ENCODE results near the gene SLC2A11.

DNA sequence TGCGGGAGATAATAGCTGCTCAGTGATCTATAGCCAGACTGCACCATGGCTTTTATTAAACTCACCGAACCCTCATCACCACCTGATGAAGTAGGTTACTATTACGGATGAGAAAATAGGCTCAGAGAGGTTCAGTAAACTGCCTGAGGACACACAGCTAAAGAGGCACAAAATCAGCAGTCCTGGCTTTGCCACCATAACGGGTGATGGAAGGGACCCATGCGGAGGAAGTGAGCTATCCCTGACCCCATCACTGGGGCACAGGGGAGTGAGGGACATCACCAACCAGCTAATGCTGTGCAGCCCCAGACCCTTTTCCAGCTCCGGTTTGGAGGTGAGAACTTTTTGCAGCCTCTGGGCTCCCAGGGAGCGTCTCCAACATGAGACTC is 11.6 kb upstream of the SLC2A11 start:
- TF ChIP-seq POLR2AphosphoS5 (IDR thresholded peaks at IDR 0.05; ENCODE audit: low read depth): no peak
- TF ChIP-seq, protein P1, sequence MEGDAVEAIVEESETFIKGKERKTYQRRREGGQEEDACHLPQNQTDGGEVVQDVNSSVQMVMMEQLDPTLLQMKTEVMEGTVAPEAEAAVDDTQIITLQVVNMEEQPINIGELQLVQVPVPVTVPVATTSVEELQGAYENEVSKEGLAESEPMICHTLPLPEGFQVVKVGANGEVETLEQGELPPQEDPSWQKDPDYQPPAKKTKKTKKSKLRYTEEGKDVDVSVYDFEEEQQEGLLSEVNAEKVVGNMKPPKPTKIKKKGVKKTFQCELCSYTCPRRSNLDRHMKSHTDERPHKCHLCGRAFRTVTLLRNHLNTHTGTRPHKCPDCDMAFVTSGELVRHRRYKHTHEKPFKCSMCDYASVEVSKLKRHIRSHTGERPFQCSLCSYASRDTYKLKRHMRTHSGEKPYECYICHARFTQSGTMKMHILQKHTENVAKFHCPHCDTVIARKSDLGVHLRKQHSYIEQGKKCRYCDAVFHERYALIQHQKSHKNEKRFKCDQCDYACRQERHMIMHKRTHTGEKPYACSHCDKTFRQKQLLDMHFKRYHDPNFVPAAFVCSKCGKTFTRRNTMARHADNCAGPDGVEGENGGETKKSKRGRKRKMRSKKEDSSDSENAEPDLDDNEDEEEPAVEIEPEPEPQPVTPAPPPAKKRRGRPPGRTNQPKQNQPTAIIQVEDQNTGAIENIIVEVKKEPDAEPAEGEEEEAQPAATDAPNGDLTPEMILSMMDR (IDR thresholded peaks at IDR 0.05; ENCODE audit: insufficient read depth, low read length): no peak
- TF ChIP-seq, protein P2, sequence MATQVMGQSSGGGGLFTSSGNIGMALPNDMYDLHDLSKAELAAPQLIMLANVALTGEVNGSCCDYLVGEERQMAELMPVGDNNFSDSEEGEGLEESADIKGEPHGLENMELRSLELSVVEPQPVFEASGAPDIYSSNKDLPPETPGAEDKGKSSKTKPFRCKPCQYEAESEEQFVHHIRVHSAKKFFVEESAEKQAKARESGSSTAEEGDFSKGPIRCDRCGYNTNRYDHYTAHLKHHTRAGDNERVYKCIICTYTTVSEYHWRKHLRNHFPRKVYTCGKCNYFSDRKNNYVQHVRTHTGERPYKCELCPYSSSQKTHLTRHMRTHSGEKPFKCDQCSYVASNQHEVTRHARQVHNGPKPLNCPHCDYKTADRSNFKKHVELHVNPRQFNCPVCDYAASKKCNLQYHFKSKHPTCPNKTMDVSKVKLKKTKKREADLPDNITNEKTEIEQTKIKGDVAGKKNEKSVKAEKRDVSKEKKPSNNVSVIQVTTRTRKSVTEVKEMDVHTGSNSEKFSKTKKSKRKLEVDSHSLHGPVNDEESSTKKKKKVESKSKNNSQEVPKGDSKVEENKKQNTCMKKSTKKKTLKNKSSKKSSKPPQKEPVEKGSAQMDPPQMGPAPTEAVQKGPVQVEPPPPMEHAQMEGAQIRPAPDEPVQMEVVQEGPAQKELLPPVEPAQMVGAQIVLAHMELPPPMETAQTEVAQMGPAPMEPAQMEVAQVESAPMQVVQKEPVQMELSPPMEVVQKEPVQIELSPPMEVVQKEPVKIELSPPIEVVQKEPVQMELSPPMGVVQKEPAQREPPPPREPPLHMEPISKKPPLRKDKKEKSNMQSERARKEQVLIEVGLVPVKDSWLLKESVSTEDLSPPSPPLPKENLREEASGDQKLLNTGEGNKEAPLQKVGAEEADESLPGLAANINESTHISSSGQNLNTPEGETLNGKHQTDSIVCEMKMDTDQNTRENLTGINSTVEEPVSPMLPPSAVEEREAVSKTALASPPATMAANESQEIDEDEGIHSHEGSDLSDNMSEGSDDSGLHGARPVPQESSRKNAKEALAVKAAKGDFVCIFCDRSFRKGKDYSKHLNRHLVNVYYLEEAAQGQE (IDR thresholded peaks at IDR 0.05; ENCODE audit: insufficient replicate concordance, low read depth): no peak
- TF ChIP-seq GABPA (IDR thresholded peaks at IDR 0.05; ENCODE audit: low read depth): no peak
